ENCODE measurements around the gene TBC1D9B. TPM values are rescaled to one million over a fixed set of nuclear protein-coding genes. Genes with fewer than 3 reads are reported as not detected.

Gene TBC1D9B
- total and polyA plus RNA-seq, 9 of the 15 experiments (the other 6 are each of a cell fraction or from before 2014, with no cell fraction given) = 2.9 to 59.1 (median 33.5) TPM

- TF ChIP-seq ZNF778 (CRISPR knock-in tag; IDR thresholded peaks at IDR 0.05) = no peak
- TF ChIP-seq SAP30 (IDR thresholded peaks at IDR 0.05; ENCODE audit: borderline replicate concordance, insufficient read depth, low read depth, low read length, poor library complexity, severe bottlenecking) = peak; percentile 49
- TF ChIP-seq SIX5 (IDR thresholded peaks at IDR 0.05; ENCODE audit: borderline replicate concordance in 1 of 2, insufficient read depth in 1 of 2, low read depth in 1 of 2, low read length in 2 of 2) = no peak
- 0 out of 2 replicates have a peak, but pooled peaks have one; percentile 55 for TF ChIP-seq HDAC2 (IDR thresholded peaks at IDR 0.05)
- peak; percentile 41; the same call in 1 of the 2 replicates for TF ChIP-seq EP300 (IDR thresholded peaks at IDR 0.05; ENCODE audit: low read length)
- no peak for TF ChIP-seq RFX5 (IDR thresholded peaks at IDR 0.05; ENCODE audit: low read depth, low read length)
- TF ChIP-seq ZNF175 (CRISPR knock-in tag; IDR thresholded peaks at IDR 0.05; ENCODE audit: low read depth) = peak; percentile 30; the same call in 1 of the 2 replicates
- TF ChIP-seq SMARCE1 (IDR thresholded peaks at IDR 0.05) = peak; percentile 55; the same call in 1 of the 2 replicates
- no peak for TF ChIP-seq KAT2B (IDR thresholded peaks at IDR 0.05; ENCODE audit: low read depth, low read length)
- TF ChIP-seq RB1 (IDR thresholded peaks at IDR 0.05; ENCODE audit: low read depth) = peak; percentile 97
- TF ChIP-seq RERE (CRISPR knock-in tag; IDR thresholded peaks at IDR 0.05; ENCODE audit: borderline replicate concordance) = no peak
- no peak for TF ChIP-seq TSC22D4 (tag; IDR thresholded peaks at IDR 0.05)
- TF ChIP-seq NRF1 (conservative IDR thresholded peaks at IDR 0.05 in 1 of 2, IDR thresholded peaks at IDR 0.05 in 1 of 2) = no peak; a peak in 2 of 4 replicates
- peak; percentile 93 for TF ChIP-seq FIP1L1 (IDR thresholded peaks at IDR 0.05; ENCODE audit: low read depth, low read length, poor library complexity, severe bottlenecking)
- TF ChIP-seq MTA3 (IDR thresholded peaks at IDR 0.05; ENCODE audit: borderline replicate concordance) = peak; percentile 97
- TF ChIP-seq SUPT5H (IDR thresholded peaks at IDR 0.05) = peak; percentile 98
- no peak for TF ChIP-seq ZNF436 (CRISPR knock-in tag; IDR thresholded peaks at IDR 0.05)
- peak; percentile 74 for TF ChIP-seq TAF1 (IDR thresholded peaks at IDR 0.05; ENCODE audit: control insufficient read depth, extremely low read depth, insufficient read depth, low read length, severe bottlenecking)
- no peak for TF ChIP-seq TFE3 (CRISPR knock-in tag; IDR thresholded peaks at IDR 0.05)
Measured at GRCh38 chr5:179820483-179821297, 87.0 kb downstream of the TBC1D9B start, which contains the start of gene SQSTM1 (continued).

Data from K562 (cell line).